HG03354 (cell line): ENCODE data around the gene DSCAM.

Experiments used
- ATAC-seq: cut with Tn5 transposase; IDR thresholded peaks from one replicate; pipeline ENCODE4 v1.9.1; 2021; ENCODE audit warnings: mild to moderate bottlenecking; ENCODE audit not compliant: unreplicated experiment, poor library complexity, severe bottlenecking

Gene DSCAM

DNA sequence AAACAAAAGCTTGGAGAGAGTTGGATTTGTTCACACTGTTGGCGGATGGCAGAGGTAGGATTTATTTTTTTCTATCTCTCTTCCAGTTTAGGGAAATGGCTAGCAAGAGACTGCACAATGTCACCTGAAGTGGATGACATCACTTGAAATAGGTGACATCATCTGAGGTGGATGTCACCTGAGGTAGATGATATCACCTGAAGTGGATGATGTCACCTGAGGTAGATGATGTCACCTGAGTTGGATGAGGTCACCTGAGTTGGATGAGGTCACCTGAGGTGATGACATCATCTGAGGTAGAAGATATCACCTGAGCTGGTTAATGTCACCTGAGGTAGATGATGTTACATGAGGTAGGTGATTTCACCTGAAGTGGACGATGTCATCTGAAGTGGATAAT lies 413.4 kb downstream of the DSCAM start:
- ATAC-seq: no peak

DNA sequence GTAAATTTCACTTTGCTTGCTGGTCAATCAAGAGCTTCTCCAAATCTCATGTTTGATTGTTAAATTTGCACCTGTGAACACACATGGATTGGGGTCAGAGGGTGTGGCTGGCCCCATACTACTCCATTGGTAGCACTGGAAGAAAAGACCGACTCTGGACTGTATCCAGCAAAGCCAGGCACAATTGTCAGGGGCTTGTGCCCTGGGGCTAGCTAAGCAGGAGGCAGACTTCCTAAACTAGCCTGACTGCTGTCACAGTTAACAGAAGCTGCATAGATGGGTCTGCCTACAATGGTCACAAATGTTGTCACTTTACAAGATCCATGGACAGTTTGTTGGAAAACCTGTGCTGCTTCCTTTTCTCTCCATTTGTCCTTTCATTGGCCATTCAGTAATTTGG lies 421.0 kb downstream of the DSCAM start:
- ATAC-seq: no peak

DNA sequence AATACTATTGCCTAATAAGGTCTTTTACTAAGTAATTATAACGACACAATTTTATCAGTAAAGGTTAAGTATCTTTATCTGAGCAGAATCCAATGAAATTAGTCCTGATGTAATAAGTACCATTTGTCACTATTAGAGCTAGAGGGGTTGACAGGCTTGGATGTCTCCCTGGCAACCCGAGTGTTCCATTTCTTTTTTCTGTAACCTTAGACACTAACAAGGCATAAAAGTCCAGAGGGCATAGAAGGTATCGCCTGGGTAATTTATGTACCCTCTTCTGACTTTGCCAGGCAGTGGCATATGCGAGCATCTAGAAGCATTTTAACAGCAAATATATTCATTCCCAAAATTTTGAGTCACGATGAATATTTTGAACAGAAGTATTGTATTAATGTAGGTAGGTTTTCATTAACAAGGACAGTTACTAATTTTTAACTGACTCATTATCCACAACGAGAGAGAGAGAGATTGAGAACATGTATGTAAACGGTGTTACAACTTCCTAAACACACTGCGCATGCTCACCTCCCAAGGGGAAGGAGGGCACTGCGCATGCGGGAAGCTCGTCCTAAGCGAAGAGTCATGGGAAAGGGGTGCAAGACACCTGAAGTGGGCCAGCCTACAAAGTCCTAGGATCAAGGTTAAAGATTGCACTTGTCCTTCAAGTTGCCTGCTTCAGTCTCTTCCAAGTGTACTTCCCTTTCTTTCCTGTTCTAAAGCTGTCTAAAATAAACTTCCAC lies 423.9 kb downstream of the DSCAM start:
- no peak for ATAC-seq

DNA sequence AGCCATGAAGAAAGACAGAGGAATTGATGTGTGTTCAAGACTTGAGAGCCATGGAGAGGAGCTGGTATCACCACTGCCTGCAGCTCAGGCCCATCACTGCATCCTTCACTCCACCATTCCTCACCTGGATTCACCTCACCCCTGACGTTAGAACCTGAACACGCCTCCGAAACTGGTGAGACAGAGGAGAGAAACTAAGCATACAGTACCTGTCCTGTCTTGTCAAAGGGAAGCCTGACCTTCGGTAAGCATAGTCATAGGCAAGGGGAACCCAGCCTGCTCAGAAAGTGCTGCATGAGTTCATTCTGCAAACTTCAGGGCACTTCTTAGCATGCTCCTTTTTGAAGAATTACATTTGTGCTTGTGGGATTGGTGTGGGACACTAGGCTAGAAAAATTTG lies 425.8 kb downstream of the DSCAM start:
- no peak for ATAC-seq

DNA sequence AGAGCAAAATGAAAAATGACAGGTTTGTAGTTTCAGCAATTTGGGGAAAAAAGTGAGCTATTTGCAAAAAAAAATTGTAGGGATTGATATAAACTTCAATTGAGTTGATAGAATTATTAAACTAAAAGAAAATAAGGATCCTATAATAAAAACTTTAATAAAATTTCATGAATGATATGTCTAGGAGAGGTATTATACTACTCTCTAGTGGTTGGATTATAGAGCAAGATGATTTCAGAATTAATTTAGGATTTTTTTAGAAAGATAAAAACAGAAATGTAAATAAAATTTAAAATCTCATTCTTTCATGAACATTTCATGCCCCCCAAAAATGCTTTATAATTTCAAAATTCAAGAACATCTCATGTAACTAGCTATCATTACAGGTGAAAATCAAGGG lies 430.4 kb downstream of the DSCAM start:
- no peak for ATAC-seq

DNA sequence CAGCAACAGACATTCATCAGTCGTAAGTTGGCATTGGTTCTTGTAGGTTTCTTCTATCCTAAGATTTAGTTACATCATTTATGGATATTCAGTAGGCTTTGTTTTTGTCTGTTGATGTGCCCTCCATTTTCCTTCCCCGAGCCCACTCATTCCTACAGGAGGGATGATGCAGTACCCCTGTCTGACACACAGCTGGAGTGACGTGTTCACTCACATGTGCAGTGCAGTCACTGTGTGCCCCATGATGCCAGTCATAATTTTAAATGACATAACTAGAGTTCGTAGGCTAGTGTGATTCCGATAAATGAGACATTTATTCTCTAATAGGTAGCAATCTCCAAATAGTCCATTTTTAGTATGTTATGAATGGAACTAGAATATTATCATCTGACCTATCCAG lies 438.4 kb downstream of the DSCAM start:
- no peak for ATAC-seq

DNA sequence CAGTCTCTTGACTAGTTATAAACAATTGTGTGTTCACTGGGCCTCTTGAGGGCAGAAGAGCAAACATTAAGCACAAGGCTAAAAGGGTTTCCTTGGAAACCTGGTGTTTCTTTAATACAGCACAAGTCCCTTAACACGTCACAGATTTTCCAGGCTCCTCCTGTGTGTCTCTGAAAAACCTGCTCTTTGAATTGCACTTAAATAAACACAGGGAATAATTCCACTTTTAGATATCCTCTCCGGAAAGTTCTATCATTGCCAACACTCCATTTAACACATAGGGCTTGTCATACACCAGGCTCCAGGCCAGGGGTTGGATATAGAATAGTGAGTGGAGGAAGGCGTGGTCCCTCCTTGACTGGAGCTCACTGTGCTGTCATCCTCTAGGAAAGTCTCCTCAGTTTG lies 442.6 kb downstream of the DSCAM start:
- ATAC-seq: no peak

DNA sequence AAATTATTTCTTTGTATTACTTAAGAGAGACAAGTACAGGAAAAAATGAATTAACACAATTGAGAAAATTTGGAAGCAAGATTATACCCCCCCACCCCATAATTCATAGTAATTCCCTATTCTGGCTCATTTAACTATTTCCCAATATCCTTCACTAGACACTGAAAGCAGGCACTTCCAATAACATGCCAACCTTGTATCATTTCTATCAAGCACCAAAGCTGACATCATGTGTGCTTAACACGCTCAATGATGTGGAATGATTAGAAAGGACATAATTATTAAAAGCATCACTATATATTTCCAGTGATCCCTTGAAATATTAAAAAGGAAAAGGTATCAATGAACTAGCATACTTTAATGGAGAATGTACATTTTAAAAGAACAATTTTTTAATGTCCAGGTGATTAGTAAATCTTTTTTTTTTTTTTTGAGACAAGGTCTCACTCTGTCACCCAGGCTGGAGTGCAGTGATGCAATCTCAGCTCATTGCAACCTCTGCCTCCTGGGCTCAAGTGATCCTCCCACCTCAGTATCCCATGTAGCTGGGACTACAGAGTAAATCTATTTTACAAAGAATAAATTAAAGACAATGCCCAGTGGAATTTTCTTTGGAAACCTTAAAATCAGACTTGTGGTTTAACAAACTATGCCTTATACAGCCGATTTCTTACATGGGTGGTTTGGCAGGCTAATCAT lies 443.9 kb downstream of the DSCAM start:
- no peak for ATAC-seq

DNA sequence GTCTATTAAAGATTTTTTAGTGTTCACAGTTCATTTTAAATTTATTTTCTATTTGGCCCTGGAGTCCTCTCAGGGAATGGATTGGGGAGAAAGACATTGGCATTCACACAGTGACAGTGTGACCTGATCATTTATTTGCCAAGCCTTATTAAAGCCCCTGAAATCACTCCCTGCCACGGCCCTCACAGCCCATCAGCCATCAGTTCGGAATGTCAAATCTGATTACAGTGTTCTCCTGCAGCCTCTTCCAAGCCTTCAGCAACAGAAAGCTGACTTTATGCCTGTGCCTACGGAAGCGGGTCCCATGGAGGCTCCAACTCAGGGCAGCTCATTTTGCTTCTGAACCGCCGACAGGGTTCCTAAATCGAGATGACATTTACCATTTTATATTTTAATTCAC lies 451.2 kb downstream of the DSCAM start:
- no peak for ATAC-seq

DNA sequence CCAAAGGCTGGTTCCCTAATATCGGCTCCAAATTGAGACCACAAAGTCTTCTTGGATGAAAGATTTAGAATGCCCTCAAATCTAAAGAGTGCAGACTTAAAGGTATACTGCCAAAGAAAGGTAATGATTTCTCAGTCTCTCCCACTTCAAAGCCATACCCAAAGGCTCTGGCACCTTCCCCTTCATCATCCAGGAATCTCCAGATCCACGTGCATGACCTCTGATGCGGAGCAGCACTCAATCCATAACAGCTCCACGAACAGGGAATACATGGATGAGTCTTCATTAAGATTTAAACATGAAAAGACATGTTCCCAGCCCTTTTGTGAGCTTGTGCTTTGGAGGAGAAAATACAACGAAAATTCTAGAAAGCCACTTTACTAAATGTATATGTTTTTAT lies 453.9 kb downstream of the DSCAM start:
- ATAC-seq: no peak

DNA sequence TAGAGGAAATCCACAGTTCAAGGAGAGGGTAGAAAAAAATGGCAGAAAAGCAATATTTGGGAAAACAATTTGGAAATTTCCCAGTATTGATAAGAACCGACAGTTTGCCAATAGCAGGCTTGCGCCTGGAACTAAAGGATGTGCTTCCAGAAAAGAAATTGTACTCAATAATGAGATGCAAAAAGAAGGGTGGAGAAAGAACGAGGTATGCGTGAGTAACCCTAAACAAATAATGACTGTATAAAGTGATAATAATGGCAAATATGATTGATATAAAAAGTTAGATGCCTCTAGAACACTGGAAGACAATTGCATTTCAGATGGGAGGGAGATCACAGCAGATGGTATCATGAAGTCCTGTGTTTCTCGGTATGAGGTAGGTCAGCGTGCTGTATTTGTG lies 458.9 kb downstream of the DSCAM start:
- no peak for ATAC-seq

DNA sequence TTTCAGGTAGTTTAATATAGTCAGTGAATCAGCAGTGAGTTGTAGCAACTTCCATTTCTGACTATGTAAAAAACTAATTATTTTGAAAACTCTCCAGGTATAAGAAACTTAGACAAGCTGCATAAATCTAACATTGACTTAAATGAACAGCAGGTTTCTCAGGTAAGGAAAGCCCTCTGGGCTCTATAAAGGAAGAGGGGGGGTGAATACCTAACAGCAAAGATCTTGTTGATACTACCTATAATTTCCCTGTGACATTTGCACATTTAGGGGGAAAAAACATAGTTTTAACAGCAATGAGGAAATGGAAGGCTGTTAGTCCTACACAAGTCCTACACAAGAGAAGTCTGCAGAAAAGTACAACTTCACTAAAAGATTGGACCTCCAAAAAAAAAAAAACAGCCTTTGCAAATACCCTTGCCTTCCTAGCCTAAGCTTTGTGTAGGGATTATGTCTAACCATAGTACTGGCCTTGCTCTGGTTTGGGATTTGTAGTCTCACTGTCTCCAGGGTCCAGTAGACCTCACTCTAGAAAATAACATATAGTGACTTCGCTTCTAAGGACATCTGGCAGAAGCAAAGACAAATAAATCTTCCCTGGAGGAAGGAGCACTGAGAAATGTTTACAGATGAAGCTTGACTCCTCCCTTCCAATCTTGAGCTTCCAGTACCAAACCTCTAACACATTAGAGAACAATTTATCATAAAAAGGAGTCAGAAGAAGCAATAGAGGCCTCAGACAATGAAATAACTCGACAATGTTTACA lies 459.8 kb downstream of the DSCAM start:
- ATAC-seq: no peak

DNA sequence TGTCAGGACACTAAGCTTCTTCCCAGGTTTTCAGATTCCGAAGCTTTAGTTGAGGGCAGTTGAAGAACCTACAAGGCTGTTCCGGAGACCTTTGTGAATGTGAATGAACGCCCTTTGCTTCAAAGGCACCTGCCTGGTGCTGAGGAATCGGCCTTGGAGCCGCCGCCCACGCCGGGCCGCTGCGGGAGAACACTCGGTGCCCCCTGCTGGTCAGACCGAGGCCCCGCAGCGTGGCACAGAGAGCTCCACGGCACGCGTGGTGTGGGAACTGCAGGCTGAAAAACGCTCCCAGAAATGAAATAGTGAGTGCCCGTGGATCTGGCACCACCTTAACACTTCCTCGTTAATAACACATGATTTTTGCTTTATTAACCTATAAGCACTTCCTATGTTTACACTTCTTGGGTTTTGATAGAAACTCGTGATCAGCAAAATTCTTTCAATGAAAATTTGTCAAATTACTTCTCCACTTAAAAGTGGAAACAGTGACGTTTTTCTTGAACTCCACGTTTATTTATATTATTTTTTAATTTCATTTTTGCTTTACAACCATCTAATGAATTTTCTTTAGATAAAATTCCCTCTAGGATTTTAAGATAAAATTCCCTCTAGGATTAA lies 460.6 kb downstream of the DSCAM start:
- no peak for ATAC-seq

DNA sequence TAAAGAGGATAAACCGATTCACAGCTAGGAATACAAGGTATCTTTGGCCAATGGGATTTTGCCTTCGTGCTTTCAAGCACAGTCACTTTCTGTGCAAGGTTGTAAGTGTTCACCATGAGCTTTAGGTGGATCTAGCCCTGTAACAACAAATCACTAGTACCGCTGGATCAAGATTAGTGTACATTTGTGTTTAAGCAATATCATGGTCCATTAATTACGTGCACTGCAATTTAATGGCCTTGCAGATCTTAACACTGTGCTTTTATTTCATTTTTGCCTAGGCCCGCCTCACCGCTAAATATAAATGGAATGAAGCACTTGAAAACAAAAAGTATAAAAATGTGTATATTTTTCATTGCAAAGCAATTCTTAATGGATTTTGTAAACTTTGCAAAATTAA lies 461.1 kb downstream of the DSCAM start:
- ATAC-seq: no peak

DNA sequence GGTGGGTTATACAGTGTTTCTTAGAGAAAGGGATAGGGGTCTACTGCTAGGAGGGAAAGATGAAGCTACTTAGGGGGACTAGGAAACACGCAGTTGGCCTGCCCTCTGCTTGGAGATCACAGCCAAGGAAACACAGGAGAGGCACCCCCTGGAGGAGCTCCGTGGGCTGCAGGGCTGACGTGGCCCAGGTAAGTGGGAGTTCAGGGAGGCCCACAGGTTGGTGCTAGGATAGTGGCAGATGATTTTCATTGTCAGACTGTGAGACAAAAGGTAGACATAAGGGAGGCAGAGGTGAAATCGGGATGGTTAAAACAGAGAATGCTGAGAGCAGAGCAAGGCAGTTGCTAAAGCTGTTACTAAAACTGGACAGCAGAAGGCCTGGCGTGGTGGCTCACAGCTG lies 463.0 kb downstream of the DSCAM start:
- no peak for ATAC-seq

DNA sequence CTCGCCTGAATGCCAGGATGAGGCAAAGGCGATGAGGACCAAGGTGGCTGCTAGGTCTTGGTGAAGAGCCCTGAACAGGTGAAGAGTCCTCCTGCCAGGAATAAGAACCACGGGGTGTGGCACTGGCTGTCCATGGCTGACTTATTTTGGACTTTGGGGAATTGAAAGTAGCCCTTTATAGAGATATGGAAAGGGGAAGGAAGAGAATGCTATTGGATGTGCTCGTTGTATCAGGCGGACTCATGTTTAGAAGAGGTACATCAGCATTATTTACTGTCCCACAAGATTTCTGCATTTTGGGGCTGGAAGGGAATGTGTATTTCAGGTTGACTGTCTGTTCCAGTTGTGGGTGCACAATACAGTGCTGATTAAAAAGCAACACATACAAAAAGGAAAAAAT lies 465.8 kb downstream of the DSCAM start:
- no peak for ATAC-seq

DNA sequence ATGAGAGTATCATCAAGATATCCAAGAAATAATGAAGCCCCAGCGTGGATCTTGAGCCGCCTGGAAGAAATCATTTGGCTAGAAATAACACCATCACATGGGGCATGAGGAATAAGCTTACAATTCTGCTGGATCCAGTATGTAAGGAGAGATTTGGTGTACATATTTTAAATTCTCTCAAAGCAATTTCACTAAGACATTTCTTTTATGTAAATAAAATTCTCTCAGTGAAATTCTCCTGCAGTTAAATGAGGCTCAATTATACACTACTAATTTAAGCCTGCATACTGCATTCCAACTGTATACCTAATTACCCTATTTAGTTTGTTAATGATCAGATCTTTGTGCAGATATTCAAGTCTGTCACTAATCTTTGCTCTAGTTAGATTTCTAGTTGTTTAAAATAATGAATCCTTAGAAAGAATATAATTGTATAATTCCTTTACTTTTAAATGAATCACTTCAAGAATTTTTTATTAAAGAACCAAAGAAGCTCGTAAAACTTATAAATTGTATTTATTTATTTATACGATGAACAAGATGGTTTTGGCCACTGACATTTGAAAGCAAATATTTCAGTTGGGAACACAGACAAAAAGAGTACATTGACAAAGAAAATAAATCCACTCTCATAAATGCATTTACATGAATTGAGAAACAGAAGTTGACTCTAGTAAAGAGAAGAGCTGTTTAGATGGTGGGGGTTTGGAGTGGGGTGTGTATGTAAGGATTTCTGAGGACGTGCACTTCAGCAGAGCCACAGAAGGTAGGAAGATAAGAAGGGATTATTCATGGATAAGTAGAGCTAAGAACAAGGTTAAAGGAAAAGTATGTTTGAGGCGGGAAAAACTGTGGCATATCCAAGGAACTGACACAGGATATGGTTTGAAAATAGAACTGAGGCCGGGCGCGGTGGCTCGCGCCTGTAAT lies 466.8 kb downstream of the DSCAM start:
- no peak for ATAC-seq

DNA sequence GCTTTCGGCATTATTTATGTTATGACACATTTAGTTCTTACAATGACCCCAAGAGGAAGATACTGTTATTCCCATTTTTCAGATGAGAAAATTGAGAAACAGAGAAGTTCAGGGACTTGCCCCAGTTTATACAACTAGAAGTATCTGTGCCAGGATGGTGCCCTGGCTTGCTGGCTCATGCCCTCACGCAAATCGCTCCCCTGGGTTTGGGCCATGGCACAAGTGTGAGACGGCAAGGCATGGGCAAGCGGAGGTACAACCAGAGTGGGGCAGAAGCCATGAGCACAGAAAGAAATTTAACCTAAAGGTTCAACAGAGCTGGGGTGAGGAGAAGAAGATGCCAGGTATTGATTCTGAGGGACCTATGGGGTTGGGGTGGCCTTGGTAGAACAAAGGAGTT lies 469.8 kb downstream of the DSCAM start:
- ATAC-seq: no peak

DNA sequence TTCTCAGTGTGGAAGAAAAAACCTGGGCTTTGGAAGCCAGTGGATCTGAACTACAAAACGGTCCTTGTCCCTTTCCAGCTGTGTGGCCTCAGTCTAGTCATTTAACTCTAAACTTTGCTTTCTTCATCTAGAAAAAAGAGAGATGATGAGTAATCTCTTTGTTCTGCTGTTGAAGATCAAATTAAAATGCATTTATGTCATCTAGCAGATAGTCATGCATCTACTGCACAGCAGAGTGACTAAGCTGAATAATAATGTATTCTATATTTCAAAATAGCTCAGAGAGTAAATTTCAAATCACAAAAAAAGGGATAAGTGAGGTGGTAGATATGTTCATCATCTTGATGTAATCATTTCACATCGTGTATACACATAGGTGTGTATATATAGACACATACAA lies 473.2 kb downstream of the DSCAM start:
- no peak for ATAC-seq
